Panc1 (cell line): ENCODE results near the gene ECT2. TPM values are rescaled to one million over a fixed set of nuclear protein-coding genes. Genes with fewer than 3 reads are reported as not detected.

Source experiments
- ATAC-seq: fragments of 200-7000 bp; cut with Tn5 transposase; 2 replicates; pipeline ENCODE4 v1.9.1; 2020; ENCODE audit warnings: mild to moderate bottlenecking, moderate library complexity
- BruUV-seq: library from RNA; stranded (reverse); fragments of 400-500 nt; replicated peaks from 2 replicates; lab custom pipeline; 2021; lab: Mats Ljungman, UMichigan
- CTCF ChIA-PET: fragments of 300-600 bp; sonication (Branson Sonifier 250); formaldehyde crosslinking; loops from one replicate; lab custom pipeline; 2022; ENCODE audit warnings: antibody characterized with exemption; lab: Charles Lee
- POLR2A ChIA-PET: fragments of 300-600 bp; sonication (Branson Sonifier 250); formaldehyde crosslinking; loops from one replicate; lab custom pipeline; 2022; ENCODE audit warnings: antibody characterized with exemption; lab: Charles Lee
- DNase-seq: peaks from one replicate; pipeline ENCODE4 v3.0.0-alpha.2; 2010; ENCODE audit warnings: low read depth, low spot score
- H3K27ac ChIP-seq: 2 replicates; pipeline ENCODE4 v1.5.1; 2011; ENCODE audit warnings: mild to moderate bottlenecking, low read length, inconsistent platforms
- H3K27me3 ChIP-seq: fragments of 200-500 bp; sonication (Bioruptor generic); 2 replicates; pipeline ENCODE4 v1.6.0; 2014; ENCODE audit warnings: low read length, inconsistent platforms; ENCODE audit not compliant: control insufficient read depth, insufficient read depth
- H3K36me3 ChIP-seq: fragments of 200-500 bp; sonication (Bioruptor generic); 2 replicates; pipeline ENCODE4 v1.5.1; 2014; ENCODE audit warnings: inconsistent platforms, mild to moderate bottlenecking, low read length, moderate library complexity; ENCODE audit not compliant: control insufficient read depth, insufficient read depth
- H3K4me1 ChIP-seq: 2 replicates; pipeline ENCODE4 v1.5.1; 2011; ENCODE audit warnings: inconsistent platforms, mild to moderate bottlenecking, low read length, moderate library complexity; ENCODE audit not compliant: control insufficient read depth, insufficient read depth
- H3K4me3 ChIP-seq, 2 experiments: 2 replicates each; pipeline ENCODE4 v1.5.1; 2011 to 2012; ENCODE audit warnings: low read depth in 2 of 2, low read length in 2 of 2, mild to moderate bottlenecking in 2 of 2, inconsistent platforms in 1 of 2, moderate library complexity in 1 of 2
- H3K9me3 ChIP-seq: fragments of 200-500 bp; sonication (Bioruptor generic); 2 replicates; pipeline ENCODE4 v1.5.1; 2014; ENCODE audit warnings: low read depth, mild to moderate bottlenecking, inconsistent platforms, low read length, moderate library complexity; ENCODE audit not compliant: control insufficient read depth, insufficient read depth
- CTCF ChIP-seq: fragments of 450-650 bp; IDR thresholded peaks from 2 replicates; pipeline ENCODE4 v1.5.1; 2017; ENCODE audit warnings: mild to moderate bottlenecking
- POLR2AphosphoS5 ChIP-seq: IDR thresholded peaks from 2 replicates; pipeline ENCODE4 v1.6.1; 2012; ENCODE audit warnings: mild to moderate bottlenecking, low read depth, low read length, moderate library complexity
- REST ChIP-seq, 2 experiments: IDR thresholded peaks; 2 replicates each; pipeline ENCODE4 v1.6.1; 2011 to 2012; ENCODE audit warnings: low read depth in 2 of 2, control low read depth in 1 of 2, low read length in 1 of 2, mild to moderate bottlenecking in 1 of 2, moderate library complexity in 1 of 2; ENCODE audit not compliant: insufficient read depth in 1 of 2
- SIN3A ChIP-seq: IDR thresholded peaks from 2 replicates; pipeline ENCODE4 v1.6.1; 2012; ENCODE audit warnings: low read depth, mild to moderate bottlenecking, low read length, moderate library complexity, borderline replicate concordance; ENCODE audit not compliant: insufficient read depth
- TCF7L2 ChIP-seq: IDR thresholded peaks from 2 replicates; pipeline ENCODE4 v1.6.1; 2011; ENCODE audit warnings: mild to moderate bottlenecking, low read depth, low read length, inconsistent platforms
- in situ Hi-C: cut with HindIII; loops from 2 replicates; pipeline ENCODE4 v1.10.0; 2016; ENCODE audit warnings: low sequenced_read_pairs, low pct_unique_long_range_greater_than_20kb
- intact Hi-C: fragments of 100-400 bp; cut with micrococcal nuclease; formaldehyde crosslinking; loops from one replicate; pipeline ENCODE4 v1.10.0; 2022; ENCODE audit not compliant: unreplicated experiment
- total RNA-seq: library from RNA; stranded (reverse); gene quantifications from one replicate; pipeline ENCODE4 v1.2.1, GENCODE V29; 2021; ENCODE audit not compliant: unreplicated experiment

ECT2 gene
- total RNA-seq, 1 experiment from 2014 or later: 102 TPM

- POLR2A ChIA-PET: no interaction called here
- TF ChIP-seq REST (IDR thresholded peaks at IDR 0.05; ENCODE audit: insufficient read depth in 1 of 2, low read depth in 2 of 2, low read length in 1 of 2) (no peak), SIN3A (no peak), CTCF (no peak), TCF7L2 (no peak), POLR2AphosphoS5 (no peak)
Observed at GRCh38 chr3:172787746-172788145, 37.2 kb downstream of the ECT2 start.

GRCh38 chr3:172799246-172799645, 48.7 kb downstream of the ECT2 start:
- DNase-seq: no peak
- H3K27me3 ChIP-seq: no peaks in the 10 kb centered on the region
- no peak overlapping the region for H3K4me3 ChIP-seq
- H3K36me3 ChIP-seq: peaks cover 44% of the 10 kb centered on the region
- TF ChIP-seq CTCF: no peak
- TF ChIP-seq REST (IDR thresholded peaks at IDR 0.05; ENCODE audit: insufficient read depth in 1 of 2, low read depth in 2 of 2, low read length in 1 of 2): no peak
- TF ChIP-seq SIN3A: no peak
- no peak for TF ChIP-seq TCF7L2
- no peak for TF ChIP-seq POLR2AphosphoS5
- no peak for ATAC-seq
- ChIA-PET POLR2A (no interaction called here), CTCF (no interaction called here)
- H3K4me1 ChIP-seq: no peaks in the 10 kb centered on the region
- H3K9me3 ChIP-seq: no peaks in the 10 kb centered on the region
- intact Hi-C loops: no loop called here
- in situ Hi-C loops: no loop called here
- no TSS peak for BruUV-seq
- no peak overlapping the region for H3K27ac ChIP-seq

More at GRCh38 chr3:172787746-172788145, 37.2 kb downstream of the ECT2 start:
- BruUV-seq: no TSS peak
- intact Hi-C loops (no loop called here), in situ Hi-C loops (no loop called here)
- H3K4me3 ChIP-seq: no peak overlapping the region
- CTCF ChIA-PET: no interaction called here
- ATAC-seq (no peak), DNase-seq (no peak)
- no peaks in the 10 kb centered on the region for H3K9me3 ChIP-seq
- H3K27me3 ChIP-seq: no peaks in the 10 kb centered on the region
- no peaks in the 10 kb centered on the region for H3K4me1 ChIP-seq
- no peak overlapping the region for H3K27ac ChIP-seq
- H3K36me3 ChIP-seq: peaks cover 62% of the 10 kb centered on the region
